Loucy (cell line): ENCODE data around the gene ZMYND8.

ENCODE experiments used
- CTCF ChIP-seq: fragments of 200-600 bp; sonication (generic); conservative IDR thresholded peaks from 2 replicates; pipeline ENCODE4 v1.5.1; 2014; ENCODE audit warnings: mild to moderate bottlenecking, antibody characterized with exemption, low read length
- EZH2phosphoT487 ChIP-seq: fragments of 200-600 bp; IDR thresholded peaks from 2 replicates; pipeline ENCODE4 v1.6.1; 2018; ENCODE audit warnings: antibody characterized with exemption, mild to moderate bottlenecking, moderate library complexity, borderline replicate concordance

- TF ChIP-seq CTCF (no peak), EZH2phosphoT487 (no peak)
Observed at GRCh38 chr20:47336129-47336754, 20.3 kb downstream of the ZMYND8 start.
